Omental fat pad (tissue), 4 donors: Measurements from ENCODE around the gene SLC1A5. TPM values are rescaled to one million over a fixed set of nuclear protein-coding genes. Genes with fewer than 3 reads are reported as not detected.
"Not testable (repeated sequence)": the region's sequence is repeated elsewhere in the genome, so short reads cannot be mapped to it uniquely, and the experiment has no call there.

Source experiments
- ATAC-seq: fragments of 150-250 bp; one replicate; pipeline ENCODE4 v1.9.1; 2016; ENCODE audit warnings: mild to moderate bottlenecking, moderate library complexity; ENCODE audit not compliant: low FRiP score
- DNase-seq: peaks from one replicate; pipeline ENCODE4 v3.0.0-alpha.2; 2019; ENCODE audit warnings: low spot score
- CTCF ChIP-seq, 3 donors: fragments of 450-650 bp; IDR thresholded peaks; one replicate each; pipeline ENCODE4 v1.5.1; 2016 to 2017; ENCODE audit warnings: antibody characterized with exemption in 3 of 3, mild to moderate bottlenecking in 3 of 3, moderate library complexity in 2 of 3
- total RNA-seq, 4 donors: library from RNA; depleted of rRNA; stranded (reverse); fragments of >200 nt; gene quantifications; one replicate each; pipeline ENCODE4 v1.1.0, GENCODE V29; 2016

The SLC1A5 gene
- total RNA-seq, 4 donors from 2014 or later = 86.7 to 158 (median 140) TPM

- ATAC-seq (no peak), DNase-seq (no peak)
- no peak for TF ChIP-seq CTCF (IDR thresholded peaks at IDR 0.05)
Measured at GRCh38 chr19:46824890-46825730, 36.7 kb upstream of the SLC1A5 start.

GRCh38 chr19:46823049-46823448 is 34.7 kb upstream of the SLC1A5 start:
- no peak for ATAC-seq
- DNase-seq = no peak
- no peak for TF ChIP-seq CTCF (IDR thresholded peaks at IDR 0.05)

GRCh38 chr19:46822410-46822787 is 34.0 kb upstream of the SLC1A5 start:
- ATAC-seq, DNase-seq: not testable (repeated sequence)

GRCh38 chr19:46821512-46822409 is 33.4 kb upstream of the SLC1A5 start:
- no peak for DNase-seq
- ATAC-seq = no peak
- no peak for TF ChIP-seq CTCF (IDR thresholded peaks at IDR 0.05)

GRCh38 chr19:46818812-46819211 is 30.4 kb upstream of the SLC1A5 start:
- ATAC-seq (no peak), DNase-seq (no peak)
- no peak for TF ChIP-seq CTCF (IDR thresholded peaks at IDR 0.05)

- TF ChIP-seq CTCF (IDR thresholded peaks at IDR 0.05) = no peak
- DNase-seq (no peak), ATAC-seq (no peak)
Measured at GRCh38 chr19:46815833-46816627, 27.6 kb upstream of the SLC1A5 start.

GRCh38 chr19:46813839-46814358 is 25.5 kb upstream of the SLC1A5 start:
- ATAC-seq (no peak), DNase-seq (no peak)
- TF ChIP-seq CTCF (IDR thresholded peaks at IDR 0.05) = no peak
